Measurements from ENCODE around the gene LYG1. TPM values are rescaled to one million over a fixed set of nuclear protein-coding genes. Genes with fewer than 3 reads are reported as not detected.

LYG1 gene
- total RNA-seq, 1 experiment from 2014 or later: 0.31 TPM

DNA sequence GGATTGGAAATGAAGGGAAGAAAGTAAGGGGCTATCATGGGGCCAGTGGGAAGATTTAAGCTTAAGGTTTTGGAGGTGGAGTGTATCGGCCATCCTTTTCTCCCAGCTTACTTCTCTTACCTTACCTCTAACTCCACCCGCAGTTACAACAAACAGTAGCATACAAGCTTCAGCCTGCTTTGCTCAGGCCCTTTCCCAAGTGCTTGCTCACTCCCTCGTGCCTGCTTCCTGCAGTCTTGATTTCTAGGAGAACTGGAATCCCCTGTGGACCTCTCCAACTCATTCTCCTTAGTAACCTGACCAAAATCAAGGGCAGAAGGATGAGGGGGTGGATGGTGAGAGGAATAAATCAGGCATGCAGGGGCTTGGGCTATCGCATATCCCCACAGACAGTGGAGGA lies 39.8 kb downstream of the LYG1 start:
- H2AFZ ChIP-seq (ENCODE audit: low read length): no peak overlapping the region

More for the DNA sequence above, 39.8 kb downstream of the LYG1 start:
- Histone ChIP-seq H3K56ac (ENCODE audit: insufficient read length, low read depth, low read length) (no peak overlapping the region), H2BK5ac (ENCODE audit: insufficient read length, low read length) (no peak overlapping the region), H3K27me3 (ENCODE audit: insufficient read depth, low read length) (no peaks in the 10 kb centered on the region), H3K27ac (ENCODE audit: insufficient read length, low read depth, low read length) (no peak overlapping the region), H4K20me1 (ENCODE audit: control insufficient read depth, insufficient read depth, insufficient read length) (no peaks in the 10 kb centered on the region), H3K79me2 (ENCODE audit: insufficient read depth, low read length) (no peaks in the 10 kb centered on the region), H4K91ac (ENCODE audit: insufficient read length, low read depth, low read length) (no peak overlapping the region), H2BK15ac (ENCODE audit: low read depth, low read length) (no peak overlapping the region), H3K23ac (ENCODE audit: insufficient read length, low read depth, low read length) (no peak overlapping the region), H3K14ac (ENCODE audit: insufficient read depth, low read length) (no peak overlapping the region), H3K4ac (ENCODE audit: low read depth, low read length) (no peak overlapping the region), H3K4me1 (ENCODE audit: insufficient read depth, low read length) (no peaks in the 10 kb centered on the region), H4K8ac (replicated peaks; ENCODE audit: insufficient read length, low read depth, low read length) (no peak overlapping the region), H2AK5ac (ENCODE audit: insufficient read length, low read length) (no peak overlapping the region), H3T11ph (ENCODE audit: low read length) (no peak overlapping the region), H2BK120ac (ENCODE audit: low read depth, low read length, poor library complexity, severe bottlenecking) (no peak overlapping the region), H2BK12ac (ENCODE audit: insufficient read length, low read depth, low read length) (no peak overlapping the region), H3K23me2 (ENCODE audit: insufficient read length, low read depth, low read length, poor library complexity, severe bottlenecking) (no peaks in the 10 kb centered on the region), H3K79me1 (ENCODE audit: insufficient read depth, low read depth, low read length, poor library complexity, severe bottlenecking) (no peaks in the 10 kb centered on the region), H4K5ac (ENCODE audit: insufficient read length, low read depth, low read length) (no peak overlapping the region), H3K18ac (ENCODE audit: insufficient read length, low read depth, low read length) (no peak overlapping the region), H3K4me2 (ENCODE audit: insufficient read depth, insufficient read length, low read length) (no peak overlapping the region), H2BK20ac (ENCODE audit: low read depth, low read length, poor library complexity, severe bottlenecking) (no peak overlapping the region), H3K9ac (ENCODE audit: extremely low read depth, insufficient read length, low read length) (no peak overlapping the region), H3K9me3 (ENCODE audit: control insufficient read depth, low read depth, low read length) (no peaks in the 10 kb centered on the region)
- H3K27me3 Mint-ChIP-seq (ENCODE audit: low read depth): peaks cover 2% of the 10 kb centered on the region; the same call in 1 of the 2 replicates
- DNase-seq: no peak
- no peak overlapping the region for H3K27ac Mint-ChIP-seq
- no peaks in the 10 kb centered on the region for H3K4me1 Mint-ChIP-seq
- TF ChIP-seq, protein P1, sequence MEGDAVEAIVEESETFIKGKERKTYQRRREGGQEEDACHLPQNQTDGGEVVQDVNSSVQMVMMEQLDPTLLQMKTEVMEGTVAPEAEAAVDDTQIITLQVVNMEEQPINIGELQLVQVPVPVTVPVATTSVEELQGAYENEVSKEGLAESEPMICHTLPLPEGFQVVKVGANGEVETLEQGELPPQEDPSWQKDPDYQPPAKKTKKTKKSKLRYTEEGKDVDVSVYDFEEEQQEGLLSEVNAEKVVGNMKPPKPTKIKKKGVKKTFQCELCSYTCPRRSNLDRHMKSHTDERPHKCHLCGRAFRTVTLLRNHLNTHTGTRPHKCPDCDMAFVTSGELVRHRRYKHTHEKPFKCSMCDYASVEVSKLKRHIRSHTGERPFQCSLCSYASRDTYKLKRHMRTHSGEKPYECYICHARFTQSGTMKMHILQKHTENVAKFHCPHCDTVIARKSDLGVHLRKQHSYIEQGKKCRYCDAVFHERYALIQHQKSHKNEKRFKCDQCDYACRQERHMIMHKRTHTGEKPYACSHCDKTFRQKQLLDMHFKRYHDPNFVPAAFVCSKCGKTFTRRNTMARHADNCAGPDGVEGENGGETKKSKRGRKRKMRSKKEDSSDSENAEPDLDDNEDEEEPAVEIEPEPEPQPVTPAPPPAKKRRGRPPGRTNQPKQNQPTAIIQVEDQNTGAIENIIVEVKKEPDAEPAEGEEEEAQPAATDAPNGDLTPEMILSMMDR (conservative IDR thresholded peaks at IDR 0.05): no peak
- H3K36me3 Mint-ChIP-seq (ENCODE audit: insufficient read depth in 1 of 3, low read depth in 3 of 3): no peaks in the 10 kb centered on the region
- H3K4me3 Mint-ChIP-seq: no peak overlapping the region
- WGBS (ENCODE audit: extremely low coverage, insufficient read length, low lambda C conversion rate): no CpG with 5 or more reads among the region's 4 CpGs
- peaks cover 6 to 8% of the 10 kb centered on the region in 2 experiments; a peak in 4 of 5 replicates for H3K9me3 Mint-ChIP-seq
